HepG2 (cell line): ENCODE results near the gene EIF1. TPM values are rescaled to one million over a fixed set of nuclear protein-coding genes. Genes with fewer than 3 reads are reported as not detected.

Source experiments
- ATAC-seq: fragments of 200-7000 bp; cut with Tn5 transposase; 3 replicates; pipeline ENCODE4 v1.9.1; 2020; ENCODE audit warnings: mild to moderate bottlenecking, moderate library complexity
- BruUV-seq: library from RNA; stranded (reverse); fragments of 400-500 nt; replicated peaks from 2 replicates; lab custom pipeline; 2021; lab: Mats Ljungman, UMichigan
- CTCF ChIA-PET: fragments of 300-600 bp; formaldehyde crosslinking; extraction: SDS; loops from one replicate; lab custom pipeline; 2021; ENCODE audit warnings: low total read pairs, inconsistent platforms, low intra/inter-chr PET ratio; lab: Yijun Ruan, JAX
- POLR2A ChIA-PET: fragments of 350-600 bp; sonication (Branson Sonifier 250); formaldehyde crosslinking; loops from one replicate; lab custom pipeline; 2020; ENCODE audit warnings: antibody characterized with exemption, inconsistent platforms; lab: Yijun Ruan, JAX
- DNase-seq: peaks from one replicate; pipeline ENCODE4 v3.0.0-alpha.2; 2015; ENCODE audit warnings: low spot score
- FAIRE-seq: peaks from 3 replicates; lab custom pipeline; 2011; peaks lifted over from hg19 to GRCh38; lab: Jason Lieb, UNC
- H2AFZ ChIP-seq: one replicate; pipeline ENCODE4 v1.6.1; 2011; ENCODE audit warnings: low read length, inconsistent platforms
- H3K27ac ChIP-seq: fragments of 300-600 bp; 3 replicates; pipeline ENCODE4 v1.8.0; 2011; ENCODE audit warnings: mixed run types, mild to moderate bottlenecking, mixed read lengths, low read length, inconsistent platforms; ENCODE audit not compliant: insufficient read depth; ENCODE audit errors: extremely low read length
- H3K27me3 ChIP-seq, 2 experiments: fragments of 200-600 bp in 1 of 2; 2 replicates in 1 of 2; 3 replicates in 1 of 2; pipeline versions ENCODE4 v1.6.0 to v1.8.0; 2011; ENCODE audit warnings: low read length in 2 of 2, mild to moderate bottlenecking in 2 of 2, moderate library complexity in 2 of 2, inconsistent platforms in 1 of 2; ENCODE audit not compliant: insufficient read depth in 2 of 2, control insufficient read depth in 1 of 2
- H3K36me3 ChIP-seq, 2 experiments: fragments of 200-600 bp in 1 of 2; replicated peaks in 1 of 2; 2 replicates in 1 of 2; 3 replicates in 1 of 2; pipeline versions ENCODE4 v1.5.1 to v1.8.0; 2011; ENCODE audit warnings: low read length in 2 of 2, inconsistent platforms in 1 of 2; ENCODE audit not compliant: insufficient read depth in 2 of 2, control insufficient read depth in 1 of 2
- H3K4me1 ChIP-seq: 2 replicates; pipeline ENCODE4 v1.5.1; 2012; ENCODE audit warnings: low read length, inconsistent platforms; ENCODE audit not compliant: insufficient read depth
- H3K4me2 ChIP-seq: 2 replicates; pipeline ENCODE4 v1.6.0; 2011; ENCODE audit warnings: low read depth, low read length, inconsistent platforms
- H3K4me3 ChIP-seq, 3 experiments: fragments of 200-600 bp in 1 of 3; sonication (generic), shearing (Covaris generic) in 1 of 3; replicated peaks in 1 of 3; 2 replicates each; pipeline ENCODE4 v1.5.1; 2011 to 2016; ENCODE audit warnings: low read length in 3 of 3, inconsistent platforms in 2 of 3, low read depth in 2 of 3, mild to moderate bottlenecking in 2 of 3, control low read depth in 1 of 3, mixed read lengths in 1 of 3; ENCODE audit not compliant: insufficient read depth in 1 of 3
- H3K79me2 ChIP-seq: one replicate; pipeline ENCODE4 v1.6.1; 2011; ENCODE audit warnings: low read length, inconsistent platforms; ENCODE audit not compliant: insufficient read depth
- H3K9ac ChIP-seq: 2 replicates; pipeline ENCODE4 v1.6.0; 2011; ENCODE audit warnings: mild to moderate bottlenecking, low read depth, low read length, inconsistent platforms; ENCODE audit not compliant: insufficient read depth
- H3K9me3 ChIP-seq: 2 replicates; pipeline ENCODE4 v1.5.1; 2012; ENCODE audit warnings: mild to moderate bottlenecking, low read length
- H4K20me1 ChIP-seq: 2 replicates; pipeline ENCODE4 v1.6.0; 2011; ENCODE audit warnings: inconsistent platforms, mild to moderate bottlenecking, low read length, moderate library complexity; ENCODE audit not compliant: insufficient read depth
- ATF7-NPFF ChIP-seq: sonication (generic); formaldehyde crosslinking; IDR thresholded peaks from 2 replicates; pipeline ENCODE4 v1.8.1; 2023; ENCODE audit warnings: mild to moderate bottlenecking, low read depth, missing genetic modification reagents, moderate library complexity
- CBX2 ChIP-seq, 2 experiments: fragments of 200-600 bp in 1 of 2; sonication (generic); formaldehyde crosslinking in 1 of 2; IDR thresholded peaks; 2 replicates each; pipeline versions ENCODE4 v1.7.0 to v1.8.1; 2018 to 2022; ENCODE audit warnings: low read depth in 2 of 2, low read length in 1 of 2, mild to moderate bottlenecking in 1 of 2, missing genetic modification reagents in 1 of 2
- FOXK1 ChIP-seq: sonication (generic); formaldehyde crosslinking; IDR thresholded peaks from 2 replicates; pipeline ENCODE4 v1.4.0; 2020; ENCODE audit warnings: low read depth, missing genetic modification reagents, borderline replicate concordance
- MATR3 ChIP-seq: sonication (generic); formaldehyde crosslinking; IDR thresholded peaks from 2 replicates; pipeline ENCODE4 v1.4.0; 2020; ENCODE audit warnings: missing genetic modification reagents
- MNT ChIP-seq: fragments of 450-650 bp; IDR thresholded peaks from 2 replicates; pipeline ENCODE4 v1.6.1; 2016
- NR2F6 ChIP-seq, 2 experiments: IDR thresholded peaks; 2 replicates each; pipeline ENCODE4 v1.6.1; 2016; ENCODE audit warnings: antibody characterized with exemption in 1 of 2, mild to moderate bottlenecking in 1 of 2
- RERE ChIP-seq: IDR thresholded peaks from 2 replicates; pipeline ENCODE4 v1.6.1; 2016; ENCODE audit warnings: low read depth, missing genetic modification reagents, missing compliant biosample characterization
- SALL1 ChIP-seq: sonication (generic); formaldehyde crosslinking; IDR thresholded peaks from 2 replicates; pipeline ENCODE4 v1.8.0; 2022; ENCODE audit warnings: mild to moderate bottlenecking, missing genetic modification reagents
- SNAPC2 ChIP-seq: sonication (generic); formaldehyde crosslinking; IDR thresholded peaks from 2 replicates; pipeline ENCODE4 v1.8.1; 2022; ENCODE audit warnings: mild to moderate bottlenecking, missing genetic modification reagents
- WIZ ChIP-seq: sonication (generic); formaldehyde crosslinking; IDR thresholded peaks from 2 replicates; pipeline ENCODE4 v1.5.1; 2020; ENCODE audit warnings: mild to moderate bottlenecking, missing genetic modification reagents
- ZFY ChIP-seq: sonication (generic); formaldehyde crosslinking; IDR thresholded peaks from 2 replicates; pipeline ENCODE4 v1.4.0; 2020; ENCODE audit warnings: missing genetic modification reagents
- ZNF451 ChIP-seq: sonication (generic); formaldehyde crosslinking; IDR thresholded peaks from 2 replicates; pipeline ENCODE4 v1.5.0; 2020; ENCODE audit warnings: mild to moderate bottlenecking, missing genetic modification reagents
- ZNF777 ChIP-seq: sonication (generic); formaldehyde crosslinking; IDR thresholded peaks from 2 replicates; pipeline ENCODE4 v1.4.0; 2020; ENCODE audit warnings: missing genetic modification reagents
- WGBS: methylation state at CpG from one replicate; pipeline ENCODE4 v1.1.6; 2017; ENCODE audit warnings: low lambda C conversion rate; 5-methylcytosine and 5-hydroxymethylcytosine counted together
- in situ Hi-C: cut with HindIII; loops from 2 replicates; pipeline ENCODE4 v1.10.0; 2017; ENCODE audit warnings: low pct_unique_long_range_greater_than_20kb; ENCODE audit not compliant: extremely low pct_ligation_motif_present
- intact Hi-C: fragments of 100-400 bp; cut with micrococcal nuclease; formaldehyde crosslinking; loops from one replicate; pipeline ENCODE4 v1.10.0; 2022; ENCODE audit not compliant: unreplicated experiment
- polyA plus RNA-seq, 8 experiments: library from polyadenylated mRNA; depleted of rRNA in 3 of 8; stranded (reverse) in 7 of 8; unstranded in 1 of 8; fragments of >200 nt; fragmentation: Illumina TruSeq in 4 of 8; extraction: Trizol in 4 of 8; gene quantifications; 2 replicates each; pipeline versions ENCODE4 v1.2.1 to v1.2.3, GENCODE V29; 2011 to 2016; ENCODE audit warnings: low read depth in 4 of 8, missing spikeins in 1 of 8, mixed read lengths in 1 of 8; ENCODE audit not compliant: insufficient read depth in 1 of 8
- total RNA-seq, 5 experiments: library from RNA; depleted of rRNA; stranded (reverse); fragments of >200 nt; fragmentation: Illumina TruSeq; extraction: Trizol; gene quantifications; 2 replicates each; pipeline ENCODE4 v1.2.3, GENCODE V29; 2016; ENCODE audit warnings: low read depth in 1 of 5
- TF ChIP-seq, protein P1 (sequence below): sonication (generic); formaldehyde crosslinking; IDR thresholded peaks from 2 replicates; pipeline ENCODE4 v1.5.0; 2020; ENCODE audit warnings: missing genetic modification reagents, mild to moderate bottlenecking, borderline replicate concordance
- TF ChIP-seq, protein P2 (sequence below): sonication (generic); formaldehyde crosslinking; IDR thresholded peaks from 2 replicates; pipeline ENCODE4 v1.8.1; 2022; ENCODE audit warnings: mild to moderate bottlenecking, missing genetic modification reagents

The EIF1 gene
- total and polyA plus RNA-seq, 2 of the 13 experiments (the other 11 are each of a cell fraction or from before 2014, with no cell fraction given): 147 to 517 TPM

DNA sequence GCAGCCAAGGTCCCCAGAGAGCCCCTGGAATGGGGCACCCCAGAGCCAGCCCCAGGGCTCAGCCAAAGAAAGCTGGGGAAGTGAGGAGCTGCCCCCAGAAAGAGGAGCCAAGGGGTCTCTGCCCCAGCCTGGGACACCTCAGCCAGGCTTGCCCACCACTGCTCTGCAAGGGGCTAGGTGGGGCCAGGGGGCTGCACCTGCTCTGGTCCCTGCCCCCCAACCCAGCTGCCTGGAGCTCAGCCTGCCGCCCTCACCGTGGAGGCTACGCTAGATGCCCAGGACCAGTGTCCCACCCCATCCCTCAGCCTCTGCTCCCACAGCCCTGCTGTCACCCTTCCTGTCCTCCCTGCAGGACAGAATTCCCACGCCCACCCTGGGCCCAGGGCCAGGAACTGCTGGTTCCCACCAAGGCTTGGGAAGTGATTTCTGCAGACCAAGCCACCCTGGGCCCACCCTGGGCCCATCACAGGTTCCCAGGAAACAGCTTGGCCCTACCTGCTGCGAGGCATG is 36.2 kb upstream of the EIF1 start:
- no TSS peak for BruUV-seq
- ATAC-seq (no peak), DNase-seq (no peak)
- TF ChIP-seq, protein P1, sequence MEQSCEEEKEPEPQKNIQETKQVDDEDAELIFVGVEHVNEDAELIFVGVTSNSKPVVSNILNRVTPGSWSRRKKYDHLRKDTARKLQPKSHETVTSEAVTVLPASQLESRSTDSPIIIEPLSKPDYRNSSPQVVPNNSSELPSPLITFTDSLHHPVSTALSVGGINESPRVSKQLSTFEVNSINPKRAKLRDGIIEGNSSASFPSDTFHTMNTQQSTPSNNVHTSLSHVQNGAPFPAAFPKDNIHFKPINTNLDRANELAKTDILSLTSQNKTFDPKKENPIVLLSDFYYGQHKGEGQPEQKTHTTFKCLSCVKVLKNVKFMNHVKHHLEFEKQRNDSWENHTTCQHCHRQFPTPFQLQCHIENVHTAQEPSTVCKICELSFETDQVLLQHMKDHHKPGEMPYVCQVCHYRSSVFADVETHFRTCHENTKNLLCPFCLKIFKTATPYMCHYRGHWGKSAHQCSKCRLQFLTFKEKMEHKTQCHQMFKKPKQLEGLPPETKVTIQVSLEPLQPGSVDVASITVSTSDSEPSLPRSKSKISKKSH (CRISPR knock-in tag): no peak
- TF ChIP-seq, protein P2, sequence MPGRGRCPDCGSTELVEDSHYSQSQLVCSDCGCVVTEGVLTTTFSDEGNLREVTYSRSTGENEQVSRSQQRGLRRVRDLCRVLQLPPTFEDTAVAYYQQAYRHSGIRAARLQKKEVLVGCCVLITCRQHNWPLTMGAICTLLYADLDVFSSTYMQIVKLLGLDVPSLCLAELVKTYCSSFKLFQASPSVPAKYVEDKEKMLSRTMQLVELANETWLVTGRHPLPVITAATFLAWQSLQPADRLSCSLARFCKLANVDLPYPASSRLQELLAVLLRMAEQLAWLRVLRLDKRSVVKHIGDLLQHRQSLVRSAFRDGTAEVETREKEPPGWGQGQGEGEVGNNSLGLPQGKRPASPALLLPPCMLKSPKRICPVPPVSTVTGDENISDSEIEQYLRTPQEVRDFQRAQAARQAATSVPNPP (CRISPR knock-in tag): no peak
- no peak for TF ChIP-seq SALL1 (CRISPR knock-in tag)
- TF ChIP-seq SNAPC2 (CRISPR knock-in tag): no peak
- no peak for TF ChIP-seq ZFY (CRISPR knock-in tag)
- no peak for TF ChIP-seq CBX2 (IDR thresholded peaks at IDR 0.05; ENCODE audit: low read depth, low read length)
- no peak for TF ChIP-seq CBX2 (CRISPR knock-in tag; IDR thresholded peaks at IDR 0.05; ENCODE audit: low read depth)
- TF ChIP-seq ATF7-NPFF (CRISPR knock-in tag): no peak
- no peak for TF ChIP-seq RERE (CRISPR knock-in tag)
- TF ChIP-seq ZNF451 (CRISPR knock-in tag): no peak
- TF ChIP-seq WIZ (CRISPR knock-in tag): no peak
- no peak for TF ChIP-seq FOXK1 (CRISPR knock-in tag)
- TF ChIP-seq MNT: no peak
- no peak for TF ChIP-seq MATR3 (CRISPR knock-in tag)
- TF ChIP-seq ZNF777: no peak
- TF ChIP-seq NR2F6 (IDR thresholded peaks at IDR 0.05): no peak
- no peak for TF ChIP-seq NR2F6 (CRISPR knock-in tag; IDR thresholded peaks at IDR 0.05)

More for the DNA sequence above, 36.2 kb upstream of the EIF1 start:
- Histone ChIP-seq H3K4me1 (peaks cover 20% of the 10 kb centered on the region), H3K36me3 (no peaks in the 10 kb centered on the region), H3K4me3 (no peak overlapping the region), H3K27me3 (peaks cover 19 to 57% of the 10 kb centered on the region in 2 experiments), H3K27ac (no peak overlapping the region), H3K4me2 (no peak overlapping the region), H3K9ac (no peak overlapping the region), H3K9me3 (no peaks in the 10 kb centered on the region), H3K79me2 (no peaks in the 10 kb centered on the region), H4K20me1 (no peaks in the 10 kb centered on the region), H2AFZ (no peak overlapping the region)
- ChIA-PET POLR2A (no interaction called here), CTCF (interaction anchor here (11.1 kb wide), 1 partner anchor 12 kb away, joined by 242 read pairs; no protein-coding TSS in a partner anchor)
- in situ Hi-C loops (no loop called here), intact Hi-C loops (no loop called here)
- no peak for FAIRE-seq
- 46% methylated on average over 4 of the region's 5 CpGs for WGBS
